Fibroblast of skin of scalp (primary cell): ENCODE measurements around the gene IGIP.

ENCODE experiments used
- DNase-seq: peaks from one replicate; pipeline ENCODE4 v3.0.0-alpha.2; 2013

IGIP gene

GRCh38 chr5:140166911-140167310 is 41.2 kb downstream of the IGIP start:
- no peak for DNase-seq

GRCh38 chr5:140168371-140168770 is 42.6 kb downstream of the IGIP start:
- no peak for DNase-seq

- DNase-seq: no peak
Measured at GRCh38 chr5:140169410-140169809, 43.7 kb downstream of the IGIP start.

GRCh38 chr5:140172483-140172882 is 46.7 kb downstream of the IGIP start:
- no peak for DNase-seq

GRCh38 chr5:140174014-140174413 is 48.3 kb downstream of the IGIP start:
- DNase-seq: no peak

- DNase-seq: peak; percentile 89
Measured at GRCh38 chr5:140174465-140175366, 49.0 kb downstream of the IGIP start, which contains the start of gene CYSTM1. Gene CYSTM1, plus strand, starts transcription at chr5:140175188. Its CDS starts 19,278 bp downstream, at chr5:140194466.

- peak; percentile 76 for DNase-seq
Measured at GRCh38 chr5:140175367-140176030, 49.8 kb downstream of the IGIP start.

GRCh38 chr5:140176031-140176387 is 50.3 kb downstream of the IGIP start:
- no peak for DNase-seq

GRCh38 chr5:140178086-140178410 is 52.3 kb downstream of the IGIP start:
- DNase-seq: no peak

GRCh38 chr5:140178482-140179116 is 52.9 kb downstream of the IGIP start:
- no peak for DNase-seq
